HepG2 (cell line): ENCODE results near the gene ERLEC1. TPM values are rescaled to one million over a fixed set of nuclear protein-coding genes. Genes with fewer than 3 reads are reported as not detected.

Experiments
- CBX1 ChIP-seq: IDR thresholded peaks from one replicate; pipeline ENCODE4 v1.6.1; 2016; ENCODE audit warnings: antibody characterized with exemption, low read depth
- CBX5 ChIP-seq: sonication (generic); formaldehyde crosslinking; IDR thresholded peaks from 2 replicates; pipeline ENCODE4 v1.4.0; 2020; ENCODE audit warnings: missing genetic modification reagents, borderline replicate concordance
- CREB1 ChIP-seq, 2 experiments: fragments of 450-650 bp in 1 of 2; IDR thresholded peaks; 2 replicates each; pipeline ENCODE4 v1.6.1; 2016 to 2017; ENCODE audit warnings: control low read depth in 1 of 2, mild to moderate bottlenecking in 1 of 2, missing compliant biosample characterization in 1 of 2, missing genetic modification characterization in 1 of 2
- ELF3 ChIP-seq: IDR thresholded peaks from 2 replicates; pipeline ENCODE4 v1.6.1; 2016; ENCODE audit warnings: missing genetic modification reagents, missing compliant biosample characterization
- GLMP ChIP-seq: sonication (generic); formaldehyde crosslinking; IDR thresholded peaks from 2 replicates; pipeline ENCODE4 v1.9.0; 2021; ENCODE audit warnings: missing genetic modification reagents, mild to moderate bottlenecking, borderline replicate concordance
- GZF1 ChIP-seq: sonication (generic); formaldehyde crosslinking; IDR thresholded peaks from 2 replicates; pipeline ENCODE4 v1.5.1; 2020; ENCODE audit warnings: mild to moderate bottlenecking, missing genetic modification reagents
- MXI1 ChIP-seq: IDR thresholded peaks from 3 replicates; pipeline ENCODE4 v1.6.1; 2012; ENCODE audit warnings: low read depth, low read length, inconsistent platforms, borderline replicate concordance
- NFYB ChIP-seq: sonication (generic); formaldehyde crosslinking; IDR thresholded peaks from 2 replicates; pipeline ENCODE4 v1.4.0; 2020; ENCODE audit warnings: missing genetic modification reagents
- SRSF4 ChIP-seq: fragments of 200-400 bp; formaldehyde crosslinking; IDR thresholded peaks from one replicate; pipeline ENCODE4 v1.6.1; 2018; ENCODE audit warnings: mild to moderate bottlenecking, low read depth, low read length, moderate library complexity; ENCODE audit not compliant: poor library complexity, severe bottlenecking
- ZBTB8A ChIP-seq: sonication (generic); formaldehyde crosslinking; IDR thresholded peaks from 2 replicates; pipeline ENCODE4 v1.4.0; 2020; ENCODE audit warnings: mild to moderate bottlenecking, low read depth, missing genetic modification reagents, borderline replicate concordance
- ZNF446 ChIP-seq: sonication (generic); formaldehyde crosslinking; IDR thresholded peaks from 2 replicates; pipeline ENCODE4 v1.5.0; 2020; ENCODE audit warnings: mild to moderate bottlenecking, missing genetic modification reagents
- ZNF567 ChIP-seq: sonication (generic); formaldehyde crosslinking; IDR thresholded peaks from 2 replicates; pipeline ENCODE4 v1.8.1; 2023; ENCODE audit warnings: mild to moderate bottlenecking, missing genetic modification reagents, borderline replicate concordance
- polyA plus RNA-seq, 8 experiments: library from polyadenylated mRNA; depleted of rRNA in 3 of 8; stranded (reverse) in 7 of 8; unstranded in 1 of 8; fragments of >200 nt; fragmentation: Illumina TruSeq in 4 of 8; extraction: Trizol in 4 of 8; gene quantifications; 2 replicates each; pipeline versions ENCODE4 v1.2.1 to v1.2.3, GENCODE V29; 2011 to 2016; ENCODE audit warnings: low read depth in 4 of 8, missing spikeins in 1 of 8, mixed read lengths in 1 of 8; ENCODE audit not compliant: insufficient read depth in 1 of 8
- total RNA-seq, 5 experiments: library from RNA; depleted of rRNA; stranded (reverse); fragments of >200 nt; fragmentation: Illumina TruSeq; extraction: Trizol; gene quantifications; 2 replicates each; pipeline ENCODE4 v1.2.3, GENCODE V29; 2016; ENCODE audit warnings: low read depth in 1 of 5
- TF ChIP-seq, protein P1 (sequence below), 2 experiments: fragments of 450-650 bp in 1 of 2; sonication (generic) in 1 of 2; formaldehyde crosslinking in 1 of 2; IDR thresholded peaks; 2 replicates each; pipeline versions ENCODE4 v1.6.1 to v1.8.0; 2016 to 2022; ENCODE audit warnings: antibody characterized with exemption in 1 of 2, mild to moderate bottlenecking in 1 of 2, missing genetic modification reagents in 1 of 2
- TF ChIP-seq, protein P2 (sequence below): IDR thresholded peaks from 2 replicates; pipeline ENCODE4 v1.6.1; 2016; ENCODE audit warnings: missing biosample characterization, missing genetic modification reagents, low read depth
- TF ChIP-seq, protein P3 (sequence below): sonication (generic); IDR thresholded peaks from 2 replicates; pipeline ENCODE4 v1.6.1; 2016; ENCODE audit warnings: low read depth, borderline replicate concordance

Gene ERLEC1
- total and polyA plus RNA-seq, 2 of the 13 experiments (the other 11 are each of a cell fraction or from before 2014, with no cell fraction given), result 87.3 to 88.4 TPM

DNA sequence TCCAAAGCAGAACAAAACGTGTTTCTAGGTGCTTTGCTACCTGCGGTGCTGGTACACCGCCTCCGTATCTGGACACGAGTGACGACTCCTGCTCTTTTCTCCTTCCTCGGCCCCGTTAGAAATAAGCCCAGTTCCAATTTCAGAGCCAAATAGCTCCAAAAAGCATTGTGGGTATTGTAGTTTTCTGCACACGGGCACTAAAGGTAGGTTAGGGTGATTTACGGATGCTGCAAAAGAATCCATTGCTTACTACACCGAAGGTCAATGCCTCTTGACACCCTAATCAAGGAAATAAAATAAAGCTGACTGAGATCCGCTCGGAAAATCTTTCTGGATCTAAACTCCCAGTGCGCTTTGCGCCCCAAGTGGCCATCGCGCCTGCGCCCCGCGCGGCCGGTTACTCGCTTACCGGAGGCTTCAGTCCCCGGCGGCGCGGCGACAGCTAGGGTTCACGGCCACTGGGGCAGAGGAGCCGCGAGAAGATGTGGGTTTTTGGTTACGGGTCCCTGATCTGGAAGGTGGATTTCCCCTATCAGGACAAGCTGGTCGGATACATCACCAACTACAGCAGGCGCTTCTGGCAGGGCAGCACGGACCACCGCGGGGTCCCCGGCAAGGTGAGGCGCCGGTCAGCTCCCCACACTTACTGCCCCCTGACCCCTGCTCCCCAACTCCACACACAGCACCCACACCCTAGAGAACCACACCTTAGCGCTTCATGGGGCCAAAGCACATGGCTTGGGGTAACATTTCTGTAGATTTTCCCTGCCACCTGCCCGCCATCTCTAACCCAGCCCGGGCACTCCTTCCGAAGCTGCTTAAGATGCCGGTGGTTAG lies 19.2 kb upstream of the ERLEC1 start, which contains the start of gene CHAC2 (continued):
- TF ChIP-seq, protein P1, sequence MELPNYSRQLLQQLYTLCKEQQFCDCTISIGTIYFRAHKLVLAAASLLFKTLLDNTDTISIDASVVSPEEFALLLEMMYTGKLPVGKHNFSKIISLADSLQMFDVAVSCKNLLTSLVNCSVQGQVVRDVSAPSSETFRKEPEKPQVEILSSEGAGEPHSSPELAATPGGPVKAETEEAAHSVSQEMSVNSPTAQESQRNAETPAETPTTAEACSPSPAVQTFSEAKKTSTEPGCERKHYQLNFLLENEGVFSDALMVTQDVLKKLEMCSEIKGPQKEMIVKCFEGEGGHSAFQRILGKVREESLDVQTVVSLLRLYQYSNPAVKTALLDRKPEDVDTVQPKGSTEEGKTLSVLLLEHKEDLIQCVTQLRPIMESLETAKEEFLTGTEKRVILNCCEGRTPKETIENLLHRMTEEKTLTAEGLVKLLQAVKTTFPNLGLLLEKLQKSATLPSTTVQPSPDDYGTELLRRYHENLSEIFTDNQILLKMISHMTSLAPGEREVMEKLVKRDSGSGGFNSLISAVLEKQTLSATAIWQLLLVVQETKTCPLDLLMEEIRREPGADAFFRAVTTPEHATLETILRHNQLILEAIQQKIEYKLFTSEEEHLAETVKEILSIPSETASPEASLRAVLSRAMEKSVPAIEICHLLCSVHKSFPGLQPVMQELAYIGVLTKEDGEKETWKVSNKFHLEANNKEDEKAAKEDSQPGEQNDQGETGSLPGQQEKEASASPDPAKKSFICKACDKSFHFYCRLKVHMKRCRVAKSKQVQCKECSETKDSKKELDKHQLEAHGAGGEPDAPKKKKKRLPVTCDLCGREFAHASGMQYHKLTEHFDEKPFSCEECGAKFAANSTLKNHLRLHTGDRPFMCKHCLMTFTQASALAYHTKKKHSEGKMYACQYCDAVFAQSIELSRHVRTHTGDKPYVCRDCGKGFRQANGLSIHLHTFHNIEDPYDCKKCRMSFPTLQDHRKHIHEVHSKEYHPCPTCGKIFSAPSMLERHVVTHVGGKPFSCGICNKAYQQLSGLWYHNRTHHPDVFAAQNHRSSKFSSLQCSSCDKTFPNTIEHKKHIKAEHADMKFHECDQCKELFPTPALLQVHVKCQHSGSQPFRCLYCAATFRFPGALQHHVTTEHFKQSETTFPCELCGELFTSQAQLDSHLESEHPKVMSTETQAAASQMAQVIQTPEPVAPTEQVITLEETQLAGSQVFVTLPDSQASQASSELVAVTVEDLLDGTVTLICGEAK (IDR thresholded peaks at IDR 0.05), result no peak
- TF ChIP-seq, protein P1 (CRISPR knock-in tag; IDR thresholded peaks at IDR 0.05), result peak; percentile 74; the same call in 1 of the 2 replicates
- TF ChIP-seq SRSF4, result no peak
- TF ChIP-seq ZBTB8A (CRISPR knock-in tag), result no peak
- TF ChIP-seq NFYB (CRISPR knock-in tag), result peak; percentile 39; the same call in 1 of the 2 replicates
- TF ChIP-seq GZF1, result no peak
- 0 out of 2 replicates have a peak, but pooled peaks have one; percentile 25 for TF ChIP-seq CBX5 (CRISPR knock-in tag)
- no peak for TF ChIP-seq ZNF446 (CRISPR knock-in tag)
- TF ChIP-seq, protein P2, sequence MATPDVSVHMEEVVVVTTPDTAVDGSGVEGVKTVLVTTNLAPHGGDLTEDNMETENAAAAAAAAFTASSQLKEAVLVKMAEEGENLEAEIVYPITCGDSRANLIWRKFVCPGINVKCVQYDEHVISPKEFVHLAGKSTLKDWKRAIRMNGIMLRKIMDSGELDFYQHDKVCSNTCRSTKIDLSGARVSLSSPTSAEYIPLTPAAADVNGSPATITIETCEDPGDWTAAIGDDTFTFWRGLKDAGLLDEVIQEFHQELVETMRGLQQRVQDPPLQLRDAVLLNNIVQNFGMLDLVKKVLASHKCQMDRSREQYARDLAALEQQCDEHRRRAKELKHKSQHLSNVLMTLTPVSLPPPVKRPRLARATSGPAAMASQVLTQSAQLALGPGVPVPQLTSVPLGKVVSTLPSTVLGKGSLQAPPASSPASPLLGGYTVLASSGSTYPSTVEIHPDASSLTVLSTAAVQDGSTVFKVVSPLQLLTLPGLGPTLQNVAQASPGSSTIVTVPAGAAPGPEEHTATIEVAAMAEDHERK, result no peak
- no peak for TF ChIP-seq CBX1
- TF ChIP-seq CREB1 (IDR thresholded peaks at IDR 0.05), result no peak
- peak; percentile 81 for TF ChIP-seq CREB1 (CRISPR knock-in tag; IDR thresholded peaks at IDR 0.05)
- TF ChIP-seq MXI1, result peak; percentile 55; the same call in 1 of the 3 replicates
- TF ChIP-seq, protein P3, sequence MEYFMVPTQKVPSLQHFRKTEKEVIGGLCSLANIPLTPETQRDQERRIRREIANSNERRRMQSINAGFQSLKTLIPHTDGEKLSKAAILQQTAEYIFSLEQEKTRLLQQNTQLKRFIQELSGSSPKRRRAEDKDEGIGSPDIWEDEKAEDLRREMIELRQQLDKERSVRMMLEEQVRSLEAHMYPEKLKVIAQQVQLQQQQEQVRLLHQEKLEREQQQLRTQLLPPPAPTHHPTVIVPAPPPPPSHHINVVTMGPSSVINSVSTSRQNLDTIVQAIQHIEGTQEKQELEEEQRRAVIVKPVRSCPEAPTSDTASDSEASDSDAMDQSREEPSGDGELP, result no peak
- no peak for TF ChIP-seq GLMP (CRISPR knock-in tag)
- no peak for TF ChIP-seq ZNF567 (CRISPR knock-in tag)
- TF ChIP-seq ELF3 (CRISPR knock-in tag), result no peak; the same call in 1 of the 2 replicates
